HG03039 (cell line): ENCODE measurements around the gene ALPK3.

Source experiments
- ATAC-seq: cut with Tn5 transposase; IDR thresholded peaks from one replicate; pipeline ENCODE4 v1.9.1; 2021; ENCODE audit warnings: mild to moderate bottlenecking, moderate library complexity; ENCODE audit not compliant: unreplicated experiment

ALPK3 gene

GRCh38 chr15:84816694-84817465 is at the start of gene ALPK3:
Gene ALPK3 (plus strand): TSS chr15:84817356. CDS start chr15:84817453, 97 bp downstream.
- ATAC-seq = no peak

GRCh38 chr15:84772031-84772430 is 45.1 kb upstream of the ALPK3 start:
- no peak for ATAC-seq

GRCh38 chr15:84772467-84772866 is 44.7 kb upstream of the ALPK3 start:
- no peak for ATAC-seq

GRCh38 chr15:84773716-84774115 is 43.4 kb upstream of the ALPK3 start:
- ATAC-seq = no peak

GRCh38 chr15:84775867-84776449 is 41.2 kb upstream of the ALPK3 start:
- ATAC-seq = no peak

GRCh38 chr15:84778194-84778593 is 39.0 kb upstream of the ALPK3 start:
- ATAC-seq = no peak

- ATAC-seq = no peak
These were observed 36.7 kb upstream of the ALPK3 start for GRCh38 chr15:84780492-84780891.

- ATAC-seq = no peak
These were observed 35.7 kb upstream of the ALPK3 start for GRCh38 chr15:84781495-84781894.

GRCh38 chr15:84782346-84782745 is 34.8 kb upstream of the ALPK3 start:
- ATAC-seq = no peak

- ATAC-seq = no peak
These were observed 33.5 kb upstream of the ALPK3 start for GRCh38 chr15:84783493-84784251.

- ATAC-seq = no peak
These were observed 32.9 kb upstream of the ALPK3 start for GRCh38 chr15:84784262-84784661.

- ATAC-seq = no peak
These were observed 32.1 kb upstream of the ALPK3 start for GRCh38 chr15:84785053-84785452.

- no peak for ATAC-seq
These were observed 28.7 kb upstream of the ALPK3 start for GRCh38 chr15:84788500-84788899.

- ATAC-seq = no peak
These were observed 27.4 kb upstream of the ALPK3 start for GRCh38 chr15:84789762-84790161.

- no peak for ATAC-seq
These were observed 26.5 kb upstream of the ALPK3 start for GRCh38 chr15:84790676-84791075.

GRCh38 chr15:84791763-84792162 is 25.4 kb upstream of the ALPK3 start:
- no peak for ATAC-seq

GRCh38 chr15:84793431-84794161 is 23.6 kb upstream of the ALPK3 start:
- ATAC-seq = no peak

GRCh38 chr15:84794162-84794547 is 23.0 kb upstream of the ALPK3 start:
- ATAC-seq = no peak

GRCh38 chr15:84795186-84795585 is 22.0 kb upstream of the ALPK3 start:
- no peak for ATAC-seq

- ATAC-seq = no peak
These were observed 19.9 kb upstream of the ALPK3 start for GRCh38 chr15:84797212-84797611.

GRCh38 chr15:84797801-84798200 is 19.4 kb upstream of the ALPK3 start:
- ATAC-seq = no peak
